GM18505 (cell line): Measurements from ENCODE around the gene DCTN3.

ENCODE experiments used
- ATAC-seq: cut with Tn5 transposase; IDR thresholded peaks from one replicate; pipeline ENCODE4 v1.9.1; 2021; ENCODE audit not compliant: unreplicated experiment
- POLR2A ChIP-seq: IDR thresholded peaks from 4 replicates; pipeline ENCODE4 v1.6.1; 2011; ENCODE audit warnings: borderline replicate concordance; ENCODE audit not compliant: insufficient read depth, insufficient read length; ENCODE audit errors: extremely low read depth

DCTN3 gene

DNA sequence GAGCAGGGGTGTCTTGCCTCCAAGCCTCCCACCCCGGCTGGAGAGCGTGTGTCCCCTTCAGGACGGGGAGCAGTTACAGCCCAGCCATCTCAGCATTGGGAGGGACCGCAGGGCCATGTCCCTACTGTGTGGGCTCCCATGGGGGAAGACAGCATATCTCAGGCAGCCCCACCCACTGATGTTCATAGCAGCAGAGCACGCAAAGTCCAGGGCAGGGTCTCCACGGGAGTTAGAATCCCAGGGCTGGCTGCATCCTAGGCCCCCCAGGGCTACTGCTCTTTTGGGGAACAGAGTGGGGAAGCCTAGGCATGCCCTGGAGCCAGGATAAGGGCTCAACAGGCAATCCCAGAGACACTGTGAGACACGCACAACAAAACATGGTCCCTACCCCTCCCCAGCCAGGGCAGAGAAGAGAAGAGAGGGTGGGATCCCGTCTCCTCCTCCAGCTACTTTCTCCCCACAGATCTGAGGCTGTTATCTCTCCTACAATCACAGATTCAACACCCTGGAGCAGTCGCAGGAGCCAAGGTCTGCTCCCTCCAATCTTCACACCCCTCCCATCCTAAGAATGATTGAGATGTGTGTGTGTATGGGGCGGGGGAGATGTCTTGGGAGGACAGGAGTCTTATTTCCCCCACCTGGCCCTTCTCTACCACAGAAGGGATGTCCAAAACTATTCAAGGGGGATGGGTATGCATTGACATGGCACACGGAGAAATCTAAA is 34.2 kb downstream of the DCTN3 start:
- TF ChIP-seq POLR2A = no peak
- no peak for ATAC-seq

DNA sequence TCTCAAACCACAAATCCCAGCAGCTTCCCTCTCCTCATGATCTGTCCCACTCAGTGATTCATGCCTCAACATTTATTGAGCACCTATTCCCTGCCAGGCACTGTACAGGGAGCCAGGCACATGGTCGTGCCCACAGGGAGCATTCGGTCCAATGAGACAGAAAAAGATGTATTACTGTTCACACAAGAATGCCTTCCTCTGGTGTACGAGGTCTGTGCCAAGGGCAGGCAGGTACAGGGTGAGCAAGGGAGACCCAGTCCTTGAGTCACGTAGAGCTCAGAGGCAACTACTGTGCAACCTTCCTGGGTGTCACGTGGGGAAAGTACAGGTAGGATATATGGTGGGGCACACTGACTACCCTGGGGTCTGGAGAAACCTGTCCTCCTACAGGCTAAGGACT is 35.3 kb downstream of the DCTN3 start:
- ATAC-seq = no peak
- TF ChIP-seq POLR2A = no peak

DNA sequence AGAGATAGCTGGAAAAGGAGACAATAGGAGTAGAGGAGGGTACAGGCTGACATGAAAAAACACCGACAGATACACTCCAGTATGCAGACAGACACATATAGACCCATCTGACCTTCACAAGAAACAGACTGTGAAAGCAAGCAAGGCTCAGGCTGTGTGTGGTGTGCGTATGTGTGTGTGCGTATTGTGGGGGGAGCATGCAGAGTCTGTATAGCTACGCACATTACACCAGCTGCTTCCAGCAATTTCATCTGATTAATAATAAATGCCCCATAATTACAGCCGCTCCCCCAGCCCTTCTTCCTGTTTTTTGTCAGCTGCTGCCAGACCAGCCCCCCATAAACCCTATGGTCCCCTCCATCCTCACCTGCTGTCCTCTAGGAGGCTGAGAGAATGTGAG is 37.5 kb downstream of the DCTN3 start:
- no peak for TF ChIP-seq POLR2A
- ATAC-seq = no peak

DNA sequence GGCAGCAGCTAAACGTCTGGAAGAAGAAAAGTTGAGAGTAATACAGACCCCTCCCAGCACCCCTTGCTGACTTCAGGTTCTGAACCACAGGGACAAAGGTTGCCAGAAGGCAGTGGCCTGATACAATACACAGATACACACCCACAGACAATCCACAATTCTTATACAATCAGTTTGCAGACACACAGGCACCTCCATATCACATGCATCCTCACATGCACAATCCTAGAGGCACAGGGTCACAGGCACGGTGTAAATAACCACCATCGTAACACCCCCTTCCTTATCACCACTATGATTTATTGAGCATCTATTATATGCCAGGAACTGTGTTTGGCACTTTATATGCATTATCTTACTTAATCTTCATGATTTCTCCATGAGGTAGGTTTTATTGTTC is 39.0 kb downstream of the DCTN3 start:
- TF ChIP-seq POLR2A = no peak
- no peak for ATAC-seq

DNA sequence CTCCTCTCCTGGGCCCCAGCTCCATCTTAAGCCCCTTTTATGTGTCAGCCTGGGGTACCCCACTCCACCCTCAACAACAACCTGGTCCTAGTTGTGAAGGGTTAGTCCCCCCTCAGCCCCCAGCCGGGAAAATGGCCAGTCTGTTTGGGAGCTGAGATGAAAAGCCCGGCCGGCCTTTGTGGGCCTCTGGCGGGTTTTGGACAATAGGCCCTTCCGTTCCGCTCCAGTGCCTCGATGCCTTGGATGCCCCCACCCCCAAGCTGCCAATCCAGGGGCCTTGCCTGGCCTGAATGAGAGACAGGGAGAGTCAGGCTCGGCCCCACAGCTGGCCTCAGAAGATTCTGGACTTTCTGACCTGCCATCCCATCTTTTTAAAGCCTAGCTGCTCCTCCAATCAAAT is 39.9 kb downstream of the DCTN3 start:
- no peak for ATAC-seq
- no peak for TF ChIP-seq POLR2A

DNA sequence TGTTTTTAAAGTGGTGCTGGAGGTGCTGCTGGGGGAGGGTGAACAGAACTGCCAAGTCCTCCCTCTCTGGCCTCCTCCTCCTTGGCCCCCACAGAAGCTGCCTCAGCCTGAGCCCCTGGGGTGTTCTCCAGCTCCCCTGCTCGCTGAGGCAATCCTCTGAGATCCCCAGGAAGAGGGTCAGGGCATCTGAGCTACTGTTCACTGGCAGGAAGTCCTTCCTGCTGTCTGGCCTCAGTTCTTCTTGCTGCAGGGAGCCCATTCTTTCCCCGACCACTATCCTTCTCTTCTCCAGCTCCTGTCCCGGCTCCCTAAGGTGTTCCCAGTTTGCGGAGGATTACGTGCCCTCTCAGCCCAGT is 40.5 kb downstream of the DCTN3 start:
- no peak for ATAC-seq
- no peak for TF ChIP-seq POLR2A

DNA sequence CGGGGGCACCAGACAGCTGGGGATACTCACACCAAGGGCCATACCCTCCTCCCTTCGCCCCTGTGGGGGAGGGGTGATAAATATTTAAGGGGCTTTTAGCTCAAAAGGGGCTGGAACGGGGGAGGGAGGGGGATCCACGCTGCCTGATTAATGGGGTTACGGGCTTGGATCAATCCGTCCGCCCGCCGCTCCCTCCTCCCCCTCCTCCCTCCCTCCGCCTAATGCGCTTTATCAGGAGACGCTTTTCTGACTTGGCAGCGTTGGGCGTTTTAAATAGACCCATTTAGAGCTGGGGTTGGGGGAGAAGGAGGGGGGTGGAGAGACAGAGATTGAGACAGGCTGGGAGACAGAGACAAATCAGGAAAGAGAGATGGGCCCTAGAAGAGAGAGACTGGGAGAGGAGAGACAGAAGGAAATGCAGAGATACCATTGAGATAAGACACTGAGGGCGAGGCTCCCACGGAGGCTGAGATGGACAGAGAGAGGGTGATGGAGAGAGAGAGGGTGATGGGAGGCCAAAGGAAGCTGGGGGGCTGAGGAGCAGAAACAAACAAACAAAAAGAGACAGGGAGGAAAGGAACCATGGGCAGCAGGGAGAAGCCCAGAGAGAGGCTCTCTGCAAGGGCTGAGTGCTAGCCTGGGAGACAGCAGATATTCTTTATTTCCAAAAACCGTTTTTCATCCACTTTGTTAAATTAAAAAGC is 41.0 kb downstream of the DCTN3 start:
- TF ChIP-seq POLR2A = no peak

DNA sequence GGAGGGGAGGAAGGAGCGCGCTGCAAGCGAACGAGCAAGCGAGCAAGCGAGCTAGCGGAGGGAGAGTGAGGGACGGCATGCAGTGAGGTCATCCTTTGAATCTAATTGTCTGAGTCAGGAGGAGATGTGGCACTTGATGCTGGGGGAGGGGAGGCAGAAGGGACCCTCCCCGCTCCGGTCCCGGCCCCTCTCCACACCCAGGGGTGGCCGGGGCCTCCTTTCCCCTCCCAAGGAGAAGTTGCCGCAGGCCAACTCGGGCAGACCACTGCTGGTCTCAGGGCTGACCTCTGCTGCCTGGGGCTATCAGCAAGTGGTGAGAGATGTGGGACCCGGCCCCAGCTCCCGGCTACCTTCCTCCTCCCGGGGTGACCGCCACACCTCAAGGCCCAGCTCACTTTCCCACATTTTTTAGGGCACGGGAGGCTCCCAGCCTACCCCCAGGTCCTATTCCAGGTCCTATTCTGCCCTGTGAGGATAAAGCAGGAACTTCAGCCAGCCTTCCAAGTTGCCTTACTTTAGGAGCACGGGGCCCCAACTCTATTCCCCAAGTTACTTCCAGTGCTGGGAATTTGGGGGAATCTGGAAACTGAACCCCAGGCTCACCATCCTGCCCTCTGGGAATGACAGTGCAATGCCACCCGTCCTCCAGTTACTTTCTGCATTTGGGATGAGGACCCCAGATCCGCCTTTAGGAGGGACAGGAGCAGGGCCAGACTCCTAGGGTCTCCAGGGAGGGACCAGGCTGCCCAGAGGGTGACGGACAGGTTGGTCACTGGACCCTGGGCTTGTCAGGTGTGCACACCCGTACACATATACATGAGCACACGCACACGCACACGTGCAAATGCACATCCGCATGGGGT is 41.8 kb downstream of the DCTN3 start:
- TF ChIP-seq POLR2A = no peak
- ATAC-seq = no peak

More for the DNA sequence above, 41.0 kb downstream of the DCTN3 start:
- ATAC-seq = no peak

DNA sequence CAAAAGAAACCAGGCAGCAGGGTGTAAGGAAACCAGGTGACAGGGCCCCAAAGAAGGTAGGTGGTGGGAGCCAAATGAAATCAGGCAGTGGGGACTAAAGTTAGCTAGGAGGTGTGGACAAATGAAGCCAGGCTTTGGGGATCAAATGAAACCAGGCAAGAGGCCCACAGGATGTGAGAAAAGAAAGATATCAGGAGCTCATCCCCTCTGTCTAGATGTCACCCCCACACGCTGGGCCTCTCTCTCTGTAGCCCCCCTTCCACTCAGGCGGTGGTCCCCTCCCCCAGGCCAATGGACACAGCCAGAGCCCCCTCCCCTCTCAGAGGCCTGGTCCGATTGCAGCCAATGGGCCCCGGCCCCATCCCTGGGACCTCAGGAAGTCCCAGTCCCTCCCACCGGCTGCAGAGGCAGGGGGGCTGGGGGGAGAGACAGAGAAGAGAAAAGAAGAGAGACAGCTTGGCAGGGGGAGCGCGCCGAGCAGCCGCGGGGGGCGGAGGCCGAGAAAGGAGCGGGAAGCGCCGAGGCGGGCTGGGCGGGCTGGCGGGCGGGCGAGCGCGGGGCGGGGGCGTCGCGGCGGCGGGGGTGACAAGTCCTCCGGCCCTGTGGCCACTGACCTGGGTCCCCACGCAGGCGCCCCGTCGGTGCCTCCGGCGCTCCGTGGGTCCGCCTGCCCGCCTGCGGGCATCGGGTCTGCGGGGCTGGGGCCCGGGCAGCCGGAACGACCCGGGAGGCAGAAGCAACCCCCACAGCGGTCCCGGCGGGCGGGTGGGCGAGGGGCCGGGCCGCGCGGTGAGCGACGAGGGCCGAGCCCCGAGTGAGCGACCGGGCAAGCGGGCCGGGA is 42.7 kb downstream of the DCTN3 start:
- no peak for ATAC-seq

DNA sequence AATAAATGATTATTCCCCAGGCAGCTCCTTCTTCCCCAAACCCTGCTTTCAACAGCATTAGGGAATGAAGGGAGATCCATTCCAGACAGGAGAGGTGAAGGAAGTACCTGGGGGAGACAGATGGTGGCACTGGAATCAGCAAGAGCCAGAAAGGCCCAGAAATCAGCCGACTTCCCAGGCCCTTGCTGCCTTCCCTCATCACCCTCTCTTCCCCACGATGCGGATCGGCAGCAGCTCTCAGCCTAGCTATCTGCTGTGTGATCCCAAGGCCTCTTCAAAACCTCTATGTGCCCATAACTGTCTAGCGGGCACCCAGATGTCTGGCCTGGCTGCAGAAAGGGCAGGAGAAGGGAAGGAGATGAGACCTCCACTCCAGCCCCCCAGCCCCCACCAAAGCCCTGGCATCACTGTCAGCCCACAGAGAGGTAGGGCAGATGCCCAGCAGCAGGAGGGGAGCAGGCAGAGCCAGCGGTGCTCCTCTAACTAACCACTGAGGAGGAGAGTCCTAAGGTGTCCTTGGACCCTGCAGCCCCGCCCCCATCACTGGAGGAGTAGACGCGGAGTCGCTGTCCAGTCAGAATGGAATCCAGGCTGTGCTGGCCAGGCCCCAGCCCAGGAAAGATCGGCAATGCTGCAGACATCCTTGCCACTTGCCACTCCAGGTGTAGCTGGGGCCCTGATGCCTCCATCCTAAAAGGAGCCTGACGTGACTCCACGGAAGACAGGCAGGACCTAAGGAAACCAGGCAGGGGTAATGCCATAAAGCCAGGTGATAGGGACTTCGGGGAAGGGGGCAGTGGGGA is 43.5 kb downstream of the DCTN3 start:
- TF ChIP-seq POLR2A = no peak
- ATAC-seq = no peak

More for the DNA sequence above, 42.7 kb downstream of the DCTN3 start:
- no peak for TF ChIP-seq POLR2A

DNA sequence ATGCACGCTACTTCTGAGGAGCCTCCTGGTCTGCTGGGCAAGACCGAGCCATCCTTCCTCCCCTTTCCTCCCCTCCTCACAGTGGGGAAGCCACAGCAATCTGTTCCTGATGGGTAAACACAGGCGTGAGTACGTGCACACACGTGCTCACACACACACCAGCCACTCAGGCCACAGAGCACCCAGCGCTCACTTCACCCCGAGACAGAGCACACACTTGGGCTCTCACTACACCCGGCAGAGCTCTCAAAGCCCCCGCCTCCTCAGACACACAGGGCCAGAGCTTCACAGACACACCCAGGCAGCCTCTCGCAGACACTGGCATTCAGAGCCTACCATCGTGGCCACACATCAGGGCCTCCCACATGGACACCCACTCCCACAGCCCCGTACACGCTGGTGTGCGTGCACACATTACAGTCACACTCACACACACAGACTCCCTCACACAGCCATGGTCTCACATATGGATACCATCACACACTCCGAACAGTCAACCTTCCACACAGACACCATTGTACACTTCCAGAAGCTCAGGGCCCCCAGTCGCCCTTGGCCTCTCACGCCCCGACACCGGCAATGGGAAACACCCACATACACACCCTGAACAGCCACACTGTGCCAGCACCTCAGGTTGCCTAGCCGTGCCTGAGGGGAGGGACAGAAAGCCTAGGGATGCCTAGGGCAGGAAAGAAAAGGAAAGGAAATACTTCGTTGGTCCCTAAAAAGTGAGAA is 44.3 kb downstream of the DCTN3 start:
- TF ChIP-seq POLR2A = no peak
- no peak for ATAC-seq
